Measurements from ENCODE around the gene PABPN1L.

The PABPN1L gene

DNA sequence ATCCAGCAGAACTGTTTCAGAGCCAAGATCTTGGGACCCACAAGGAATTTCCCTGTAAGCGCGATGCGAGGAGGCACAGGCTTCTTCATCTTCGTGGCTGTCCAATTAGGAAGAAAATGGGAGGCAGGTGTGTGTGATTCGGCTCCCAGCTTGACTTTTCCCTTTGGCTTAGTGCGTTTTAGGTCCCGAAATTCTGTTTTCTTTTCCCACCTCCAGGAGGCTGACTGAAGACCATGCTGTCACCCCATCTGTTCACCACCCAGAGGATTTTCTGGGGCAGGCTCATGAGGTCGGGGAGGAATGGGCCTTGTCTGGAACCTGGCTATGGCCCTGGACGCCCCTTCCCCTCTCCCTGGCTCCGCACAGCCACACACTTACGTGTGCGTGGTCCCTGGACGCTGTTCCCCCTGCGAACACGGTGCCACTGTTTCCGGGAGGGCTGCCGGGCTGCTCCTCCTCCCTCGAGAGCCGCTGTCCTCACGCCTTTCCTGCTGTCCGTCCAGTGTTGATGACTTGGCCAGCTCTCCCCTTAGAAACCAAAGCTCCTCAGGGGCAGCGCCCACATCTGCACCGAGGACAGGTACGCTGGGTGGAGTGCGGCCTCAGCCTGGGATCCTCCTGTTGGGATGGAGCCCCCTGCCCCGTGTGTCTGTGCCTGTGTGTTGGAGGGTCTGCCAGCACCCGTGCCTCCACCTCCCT lies 2.7 kb upstream of the PABPN1L start:
- DNase-seq (ENCODE audit: low read depth) = no peak

DNA sequence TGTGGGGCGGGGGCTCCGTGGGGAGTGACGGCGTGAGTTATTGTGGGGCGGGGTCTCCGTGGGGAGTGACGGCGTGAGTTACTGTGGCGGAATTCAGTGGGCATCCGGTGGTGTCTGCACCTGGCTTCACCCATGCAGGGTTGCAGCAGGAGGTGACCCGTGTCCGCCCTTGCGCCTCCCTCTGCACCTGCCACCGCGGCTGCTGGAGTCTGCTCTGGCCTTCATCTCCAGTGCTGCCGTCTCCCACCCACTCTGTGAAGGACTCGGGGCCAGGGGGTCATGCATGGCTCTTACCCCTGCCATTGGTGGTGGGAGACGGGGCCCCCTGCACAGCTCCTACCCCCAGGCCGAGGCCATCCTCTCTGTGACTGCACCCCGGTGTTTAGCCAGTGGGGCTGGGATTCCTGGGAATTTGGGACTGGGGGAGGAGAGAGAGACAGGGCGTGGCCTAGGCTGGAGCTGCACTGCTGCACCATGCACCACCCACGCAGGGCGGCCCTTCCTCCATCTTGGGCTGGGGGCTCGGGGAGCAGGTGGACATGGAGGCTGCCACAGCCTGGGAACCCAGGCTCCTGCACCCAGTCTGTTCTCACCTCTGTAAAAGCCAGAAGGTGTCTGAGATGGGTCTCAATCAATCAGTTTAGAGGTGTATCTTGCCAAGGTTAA lies 1.3 kb upstream of the PABPN1L start:
- DNase-seq (ENCODE audit: low read depth) = no peak

DNA sequence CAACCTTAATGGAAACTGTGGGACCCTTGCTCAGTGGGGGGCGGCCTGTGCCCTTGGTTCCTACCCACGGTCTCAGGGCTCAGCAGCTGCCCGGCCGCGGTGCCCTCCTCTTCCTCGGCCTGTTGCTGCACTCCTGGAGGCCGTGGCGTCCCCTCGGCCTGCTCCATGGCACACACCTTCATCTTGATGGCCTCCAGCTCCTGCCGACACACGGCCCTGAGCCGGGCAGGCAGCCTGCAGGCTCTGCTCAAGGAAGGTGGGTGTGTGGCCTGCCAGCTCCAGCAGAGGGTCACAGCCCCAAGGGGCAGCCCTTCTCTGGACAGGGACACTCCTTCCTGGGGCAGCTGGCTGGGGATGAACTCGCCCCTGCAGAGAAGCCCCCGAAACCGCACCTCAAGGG lies 718 bp downstream of the PABPN1L start:
- DNase-seq (ENCODE audit: low read depth) = no peak

DNA sequence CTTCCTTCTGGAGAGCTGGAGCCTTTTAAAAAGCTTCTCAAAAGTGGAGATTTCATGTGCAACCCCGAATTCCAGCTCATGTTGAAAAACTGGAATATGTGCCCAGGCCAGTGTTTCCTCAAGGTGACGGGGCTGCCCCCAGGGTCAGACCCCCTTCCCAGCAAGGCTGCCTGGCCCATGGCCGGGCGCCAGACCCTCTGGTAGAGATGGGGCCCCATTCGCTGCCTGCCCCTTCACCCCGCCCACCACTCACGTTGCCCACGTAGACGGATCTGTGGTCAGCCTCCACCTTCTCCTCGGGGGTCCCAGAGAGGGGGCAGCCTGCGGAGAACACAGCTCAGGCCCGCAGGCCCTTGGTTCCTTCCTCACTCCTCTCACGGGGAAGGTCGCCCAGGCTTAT lies 1.1 kb downstream of the PABPN1L start:
- no peak for DNase-seq (ENCODE audit: low read depth)

DNA sequence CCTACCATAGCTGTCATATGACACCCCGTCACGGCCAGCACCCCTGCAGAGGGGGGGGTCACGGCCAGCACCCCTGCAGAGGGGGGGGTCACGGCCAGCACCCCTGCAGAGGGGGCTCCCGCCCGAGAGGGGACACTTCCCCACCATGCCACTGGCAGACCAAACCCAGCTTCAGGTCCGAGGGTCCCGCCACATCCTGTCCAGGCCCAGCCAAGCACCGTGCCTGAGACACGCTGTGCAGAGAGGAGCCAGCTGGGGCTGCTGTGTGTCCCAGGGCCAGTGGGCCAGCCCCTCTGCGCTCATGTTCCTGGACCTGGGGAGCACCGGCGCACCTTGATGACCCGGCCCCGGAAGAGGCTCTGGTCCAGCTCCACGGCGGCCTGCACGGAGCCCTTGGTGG lies 1.9 kb downstream of the PABPN1L start:
- DNase-seq (ENCODE audit: low read depth) = no peak

DNA sequence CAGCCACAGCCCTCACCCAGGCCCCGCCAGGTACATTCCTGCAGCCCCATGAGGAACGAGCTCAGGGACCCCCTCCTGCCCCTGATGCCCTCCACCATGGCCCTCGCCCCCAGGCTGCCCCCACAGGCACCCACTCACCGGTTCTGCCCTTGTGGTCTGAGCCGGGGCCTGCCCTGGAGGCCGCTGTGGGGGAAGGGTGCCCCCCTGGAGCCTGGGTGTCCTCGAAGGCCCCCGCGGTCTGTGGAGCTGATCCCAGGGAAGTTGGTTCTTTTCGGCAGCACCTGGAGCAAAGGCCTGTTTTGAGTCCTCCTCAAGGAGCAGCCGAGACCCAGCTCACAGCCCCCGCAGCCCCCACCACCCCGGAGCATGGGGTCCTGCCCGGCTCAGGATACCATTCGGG lies 2.4 kb downstream of the PABPN1L start:
- no peak for DNase-seq (ENCODE audit: low read depth)

DNA sequence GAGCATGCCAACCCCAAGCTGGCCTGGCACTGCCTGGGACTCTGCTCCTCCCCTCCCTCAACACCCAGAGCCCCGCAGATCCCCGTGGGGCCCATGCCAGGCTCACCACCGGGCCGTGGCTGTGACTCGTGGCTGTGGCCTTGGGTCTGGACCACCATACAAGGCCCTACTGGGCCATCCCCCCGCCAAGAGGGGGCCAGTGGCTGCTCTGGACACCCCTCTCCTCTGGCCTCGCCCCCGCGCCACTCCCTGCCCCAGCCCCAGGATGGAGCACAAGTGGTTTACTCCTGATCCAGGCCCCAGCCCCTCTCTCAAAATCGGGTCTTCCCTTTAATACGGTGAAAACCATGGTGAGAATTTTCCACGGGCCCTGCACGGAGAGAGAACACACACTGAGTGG lies 3.0 kb downstream of the PABPN1L start:
- no peak for DNase-seq (ENCODE audit: low read depth)

DNA sequence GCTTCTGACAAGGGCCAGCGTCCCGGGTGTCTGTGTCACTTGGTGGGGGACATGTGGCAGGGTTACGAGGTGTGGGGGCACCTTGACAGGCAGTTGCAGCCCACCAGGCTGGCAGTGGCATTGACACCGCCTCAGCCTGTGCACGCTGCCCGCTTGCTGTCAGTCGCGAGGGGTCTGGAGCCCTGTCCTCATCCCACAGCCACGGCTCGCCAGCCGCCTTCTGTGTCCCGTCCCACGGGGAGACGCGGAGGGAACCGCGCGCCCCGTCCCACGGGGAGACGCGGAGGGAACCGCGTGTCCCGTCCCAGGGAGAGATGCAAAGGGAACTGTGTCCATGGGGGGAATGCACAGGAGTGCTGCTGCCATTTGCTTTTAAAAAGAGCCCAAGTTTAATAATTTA lies 3.5 kb downstream of the PABPN1L start:
- no peak for DNase-seq (ENCODE audit: low read depth)

DNA sequence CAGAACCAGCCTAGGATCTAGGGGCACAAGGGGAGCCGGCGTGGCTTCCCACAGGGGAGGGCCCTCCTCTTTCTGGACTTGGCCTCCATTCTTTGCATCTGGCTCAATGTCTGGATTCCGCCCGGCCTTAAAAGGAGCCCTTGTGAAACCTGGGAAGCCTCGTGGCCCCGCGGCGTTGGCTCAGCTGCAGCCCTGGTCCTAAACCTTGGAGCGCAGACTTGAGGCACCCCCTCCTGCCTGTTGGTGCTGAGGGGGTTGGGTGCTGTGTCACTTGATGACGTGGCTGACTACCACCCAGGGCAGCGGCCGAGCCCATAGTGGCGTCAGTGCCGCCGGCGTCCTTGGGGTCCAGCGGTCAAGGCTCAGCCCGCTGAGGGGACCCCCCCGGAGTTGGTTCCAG lies 5.1 kb downstream of the PABPN1L start:
- DNase-seq (ENCODE audit: low read depth) = no peak

DNA sequence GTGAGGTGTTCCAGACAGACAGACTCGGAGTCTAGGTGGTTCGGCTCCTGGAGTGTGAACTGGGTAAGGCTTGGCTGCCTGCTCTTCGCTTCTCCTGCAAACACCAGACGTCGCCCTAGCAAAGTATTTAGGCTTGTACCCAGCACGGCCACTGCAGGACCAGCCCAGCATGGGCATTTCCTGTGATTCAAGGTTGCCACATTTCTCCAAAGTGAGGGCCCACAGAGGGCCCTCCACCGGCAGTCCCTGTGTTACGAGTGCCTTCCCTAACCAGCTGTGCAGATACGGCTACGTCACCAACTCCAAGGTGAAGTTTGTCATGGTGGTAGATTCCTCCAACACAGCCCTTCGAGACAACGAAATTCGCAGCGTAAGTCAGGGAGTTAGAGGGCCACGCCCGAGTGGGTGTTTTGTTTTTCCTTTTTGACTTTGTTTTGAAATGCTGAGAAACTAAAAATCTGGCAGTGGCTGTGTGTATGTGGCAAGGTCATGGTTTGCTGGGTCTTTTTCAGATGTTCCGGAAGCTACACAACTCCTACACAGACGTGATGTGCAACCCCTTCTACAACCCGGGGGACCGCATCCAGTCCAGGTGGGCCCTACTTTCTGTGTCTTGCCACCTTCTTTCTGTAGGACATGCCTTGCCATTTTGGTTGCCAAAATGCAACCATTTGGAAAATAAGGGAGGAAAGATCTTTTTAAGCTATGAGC lies 6.9 kb downstream of the PABPN1L start:
- no peak for DNase-seq (ENCODE audit: low read depth)

DNA sequence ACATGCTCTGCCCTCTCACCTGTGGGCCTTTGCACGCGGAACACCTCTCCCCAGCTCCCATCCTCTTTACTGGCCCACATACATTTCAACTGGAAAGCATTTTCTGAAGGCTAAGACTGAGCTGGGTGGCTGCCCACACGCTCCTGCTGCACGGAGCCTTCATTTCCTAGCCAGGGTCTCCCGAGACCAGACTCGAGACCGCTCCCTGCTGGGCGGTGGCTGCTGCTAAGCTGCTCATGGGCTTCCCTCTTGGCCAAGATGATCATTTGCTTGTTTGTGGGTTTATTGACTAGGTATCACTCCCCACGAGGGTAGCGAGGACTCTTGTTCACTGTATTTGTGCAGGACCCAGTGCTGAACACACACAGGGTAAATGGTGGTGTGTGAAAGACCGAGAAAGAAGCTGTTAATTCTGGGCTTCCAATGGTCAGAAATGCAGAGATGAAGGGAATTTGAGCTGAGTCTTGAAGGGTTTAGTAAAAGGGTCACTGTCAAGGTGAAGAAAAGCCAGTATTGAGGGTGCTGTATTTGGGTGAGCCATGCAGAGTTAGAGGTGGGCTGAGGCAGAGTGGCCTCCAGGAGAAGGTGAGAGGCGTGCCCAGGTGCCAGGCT lies 8.6 kb downstream of the PABPN1L start:
- peak; percentile 66 for DNase-seq (ENCODE audit: low read depth)

DNA sequence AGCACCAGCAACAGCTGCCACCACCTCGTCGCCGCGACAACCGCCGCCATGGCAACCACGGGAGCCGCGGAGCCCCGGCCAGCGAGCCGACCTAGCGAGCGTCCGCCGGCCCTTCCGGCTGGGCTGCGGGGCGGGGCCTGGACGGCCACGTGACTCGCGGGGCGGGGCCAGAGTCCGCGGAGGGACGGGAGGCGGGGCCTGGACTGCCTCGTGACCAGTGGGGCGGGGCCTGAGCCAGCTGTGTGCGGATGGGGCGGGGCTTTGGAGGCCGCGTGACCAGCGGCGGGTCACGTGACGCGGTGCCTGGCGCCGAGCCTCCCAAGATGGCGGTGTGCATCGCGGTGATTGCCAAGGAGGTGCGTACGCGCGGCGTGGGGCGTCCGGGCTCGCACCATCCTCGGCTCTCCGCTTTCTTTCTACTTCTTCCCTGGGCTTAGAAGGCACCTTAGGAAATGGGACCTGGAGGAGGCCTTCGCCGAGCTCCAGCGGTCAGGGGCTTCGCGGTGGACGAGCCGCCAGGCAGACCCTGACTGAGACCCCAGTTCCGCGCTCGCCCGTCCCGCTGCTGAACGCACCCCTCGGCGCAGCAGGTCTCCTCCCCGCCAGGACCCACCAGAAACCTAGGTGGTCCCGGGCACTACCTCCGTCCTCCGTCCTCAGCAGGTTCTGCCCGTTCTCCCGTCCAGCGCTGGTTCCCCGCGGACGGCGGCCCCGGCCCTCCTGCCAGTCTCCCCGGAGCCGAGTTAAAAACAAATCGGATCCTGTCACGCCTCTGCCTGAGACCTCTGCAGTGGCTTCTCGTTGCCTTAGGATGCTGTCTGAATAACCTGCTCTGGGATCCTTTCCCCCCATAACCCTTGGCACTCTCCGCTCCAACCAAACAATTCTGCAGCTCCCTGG lies 9.4 kb downstream of the PABPN1L start, which contains the start of the genes GALNS and TRAPPC2L:
Gene GALNS (minus strand): TSS at position 120 of the 900 bp plus-strand sequence. CDS start 70 bp downstream, at position 50.
Gene TRAPPC2L (plus strand): TSS at position 300 of the 900 bp plus-strand sequence. CDS start 24 bp downstream, at position 324.
- peak; percentile 93 for DNase-seq (ENCODE audit: low read depth)

DNA sequence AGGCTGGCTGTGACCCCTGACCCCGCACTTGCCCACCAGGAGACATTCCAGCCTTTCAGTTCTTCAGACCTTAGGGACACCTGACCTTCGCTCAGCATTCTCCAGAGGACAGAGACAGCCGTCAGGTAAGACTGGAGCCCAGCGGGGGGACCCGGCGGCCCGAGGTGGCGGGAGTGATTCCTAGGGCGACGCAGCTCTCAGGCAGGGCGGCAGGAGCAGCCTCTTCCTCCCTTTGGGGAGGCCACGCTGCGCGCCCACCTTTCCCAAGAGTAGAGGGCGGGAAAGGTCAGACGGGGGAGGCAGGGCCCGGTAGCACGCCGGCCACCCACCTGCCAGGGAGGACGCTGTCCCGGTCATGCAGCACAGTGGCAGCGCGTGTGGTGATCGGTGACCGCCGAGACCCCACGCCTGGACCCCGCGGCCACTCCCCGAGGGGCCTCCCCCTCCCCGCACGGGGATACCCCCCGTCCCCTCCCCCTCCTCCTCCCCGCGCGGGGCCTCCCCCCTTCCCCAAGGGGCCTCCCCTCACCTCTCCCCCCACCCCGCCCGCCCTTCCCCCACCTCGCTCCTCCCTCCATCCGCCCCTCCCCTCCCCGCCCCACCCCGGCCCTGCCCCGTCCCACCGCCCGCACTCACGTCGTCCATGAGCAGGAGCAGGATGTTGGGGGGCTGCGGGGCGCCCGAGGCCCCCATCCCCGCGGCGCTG lies 10.2 kb downstream of the PABPN1L start:
- no peak for DNase-seq (ENCODE audit: low read depth)

DNA sequence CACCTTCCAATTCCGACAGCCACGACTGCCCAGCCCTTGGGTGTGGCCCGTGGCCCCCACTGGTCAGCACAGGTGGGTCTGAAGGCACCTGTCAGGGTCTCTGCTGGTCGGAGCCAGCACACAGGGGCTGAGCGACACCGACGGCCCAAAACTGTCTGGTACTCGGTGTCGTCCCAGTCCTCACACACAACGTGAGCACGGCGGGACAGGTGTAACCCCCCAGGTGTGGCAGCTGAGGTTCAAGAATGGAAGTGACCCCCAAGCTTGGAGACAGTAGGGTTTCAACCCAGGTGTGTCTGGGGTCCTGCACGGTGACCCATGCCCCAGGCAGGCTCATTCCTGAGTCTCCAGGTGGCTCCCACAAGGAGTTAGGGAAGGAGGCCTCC lies 10.7 kb downstream of the PABPN1L start:
- no peak for DNase-seq (ENCODE audit: low read depth)

DNA sequence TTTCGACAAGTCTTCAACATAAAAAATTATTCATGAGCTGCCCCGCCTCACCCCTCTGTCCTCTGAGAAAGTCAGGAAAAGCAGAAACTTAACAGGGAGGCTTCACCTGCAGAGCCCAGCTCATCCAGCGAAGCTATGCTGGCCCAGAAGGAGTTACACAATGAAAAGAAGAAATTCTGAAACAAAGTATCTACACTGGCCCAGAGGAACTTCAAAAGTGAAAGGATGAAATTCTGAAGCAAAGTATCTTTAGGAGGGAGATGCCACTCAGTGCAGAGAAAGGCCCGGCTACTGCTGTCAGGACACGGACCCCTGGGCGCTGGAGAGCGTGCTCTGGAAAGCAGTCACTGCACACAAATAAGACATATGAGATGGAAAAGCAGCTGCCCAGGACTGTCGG lies 11.3 kb downstream of the PABPN1L start:
- DNase-seq (ENCODE audit: low read depth) = no peak

DNA sequence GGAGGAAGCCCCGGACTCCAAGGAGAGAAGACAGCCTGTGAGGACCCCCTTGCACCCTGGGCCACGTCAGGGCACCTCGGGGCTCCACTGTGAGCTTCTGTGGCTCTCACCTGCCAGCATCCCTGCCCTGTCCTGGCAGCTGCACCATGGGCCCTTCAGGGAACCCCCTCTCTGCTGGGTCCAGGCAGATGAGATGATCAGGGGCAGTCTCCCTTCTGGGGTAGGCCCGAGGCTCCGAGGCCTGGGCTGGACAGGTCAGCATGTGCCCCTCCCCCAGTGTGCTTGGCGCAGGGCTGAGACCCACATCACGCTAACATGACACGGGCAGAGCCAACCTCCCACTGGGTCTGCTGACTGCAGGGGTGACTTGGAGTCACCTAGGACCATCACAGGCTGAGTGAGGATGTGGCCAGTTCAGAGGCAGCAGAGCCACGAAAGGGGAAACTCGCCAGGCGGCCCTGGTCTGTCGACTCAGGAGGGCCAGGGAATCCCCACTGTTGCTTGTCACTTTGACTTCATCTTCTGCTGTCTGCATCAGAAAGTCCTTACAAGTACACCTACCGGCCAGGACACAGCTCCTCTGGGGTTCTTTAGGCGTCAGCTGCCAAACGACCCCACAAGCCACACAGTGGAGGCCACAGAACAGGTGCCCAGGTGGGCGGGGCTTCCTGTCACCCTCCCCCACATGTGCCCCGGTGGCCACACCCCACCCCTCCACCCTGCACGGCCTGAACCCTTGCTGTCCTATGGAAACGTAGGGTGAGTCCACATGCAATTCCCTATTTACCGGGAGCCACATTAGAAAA lies 12.0 kb downstream of the PABPN1L start:
- DNase-seq (ENCODE audit: low read depth) = no peak

DNA sequence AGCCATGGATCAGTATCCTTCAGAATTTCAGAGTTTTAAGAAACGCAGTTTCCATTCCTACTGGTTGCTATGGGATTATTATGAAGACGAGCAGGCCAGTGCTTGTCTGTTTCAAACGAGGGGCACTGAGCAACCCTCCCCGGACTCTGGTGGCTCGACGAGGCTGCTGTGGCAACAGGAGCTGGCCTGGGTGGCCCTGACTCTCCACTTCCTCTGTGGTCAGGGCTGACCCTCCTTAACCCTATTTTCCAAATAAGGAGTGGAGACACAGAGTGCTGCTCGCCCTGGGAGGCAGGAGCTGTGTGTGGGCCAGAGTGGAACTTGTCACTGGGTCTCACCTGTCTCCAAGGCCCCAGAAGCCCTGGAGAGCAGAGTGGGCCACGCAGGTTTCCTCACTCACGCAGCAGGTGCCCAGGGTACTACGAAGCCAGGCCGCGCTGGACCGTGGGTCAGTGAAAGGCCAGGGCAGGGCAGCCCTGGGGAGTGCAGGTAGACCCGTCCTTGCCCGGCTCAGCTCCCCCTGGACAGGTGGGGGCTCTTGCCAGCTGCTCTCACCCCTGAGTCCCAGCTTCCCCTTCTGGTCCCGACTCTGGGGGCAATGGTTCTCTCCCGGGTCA lies 13.0 kb downstream of the PABPN1L start:
- no peak for DNase-seq (ENCODE audit: low read depth)

DNA sequence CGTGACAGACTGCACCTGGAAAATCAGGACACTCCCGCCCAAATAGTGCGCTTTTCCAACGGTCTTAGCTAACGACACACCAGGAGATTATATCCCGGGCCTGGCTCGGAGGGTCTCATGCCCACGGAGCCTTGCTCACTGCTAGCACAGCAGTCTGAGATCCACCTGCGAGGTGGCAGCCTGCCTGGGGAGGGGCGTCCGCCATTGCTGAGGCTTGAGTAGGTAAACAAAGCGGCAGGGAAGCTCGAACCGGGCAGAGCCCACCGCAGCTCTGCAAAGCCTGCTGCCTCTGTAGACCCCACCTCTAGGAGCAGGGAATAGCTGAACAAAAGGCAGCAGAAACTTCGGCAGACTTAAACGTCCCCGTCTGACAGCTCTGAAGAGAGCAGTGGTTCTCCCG lies 14.8 kb downstream of the PABPN1L start:
- no peak for DNase-seq (ENCODE audit: low read depth)

DNA sequence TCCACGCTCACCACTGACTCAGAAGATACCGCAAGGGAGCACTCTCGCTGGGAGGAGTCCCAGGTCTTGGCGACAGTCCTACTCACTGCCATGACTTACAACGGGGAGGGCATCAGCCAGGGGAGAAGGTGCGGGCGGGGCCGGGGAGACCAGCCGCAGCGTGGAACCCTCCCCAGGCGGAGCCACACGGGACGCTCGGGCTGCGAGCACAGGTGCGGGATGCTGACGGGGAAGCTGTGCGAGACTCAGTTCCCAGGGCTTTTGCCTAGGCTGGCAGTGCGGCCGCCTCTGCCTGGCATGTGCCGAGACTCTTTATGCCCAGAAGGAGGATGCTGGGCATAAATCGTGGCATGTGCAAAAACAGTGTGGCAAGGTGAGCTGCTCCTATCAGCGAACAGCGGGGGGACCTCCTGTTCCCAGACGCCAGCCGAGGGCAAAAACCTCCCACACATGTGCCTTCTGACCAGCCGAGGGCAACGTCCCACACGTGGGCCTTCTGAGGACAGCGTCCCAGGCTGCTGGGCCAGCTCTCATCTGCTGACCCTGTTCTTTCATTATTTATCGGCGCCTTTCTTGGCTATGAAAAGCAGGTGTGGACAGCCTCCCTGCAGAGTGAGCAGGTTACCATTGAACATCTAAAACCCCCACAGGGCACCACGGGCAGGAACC lies 15.8 kb downstream of the PABPN1L start:
- no peak for DNase-seq (ENCODE audit: low read depth)
